Amygdala (tissue), 56 donors: ENCODE results near the gene PRLR.
"Not testable (repeated sequence)": the region's sequence is repeated elsewhere in the genome, so short reads cannot be mapped to it uniquely, and the experiment has no call there.

ENCODE experiments used
- DNase-seq, 56 donors: peaks; one replicate each; lab custom pipeline; 2025; lab: John Stamatoyannopoulos, UW

PRLR gene

DNA sequence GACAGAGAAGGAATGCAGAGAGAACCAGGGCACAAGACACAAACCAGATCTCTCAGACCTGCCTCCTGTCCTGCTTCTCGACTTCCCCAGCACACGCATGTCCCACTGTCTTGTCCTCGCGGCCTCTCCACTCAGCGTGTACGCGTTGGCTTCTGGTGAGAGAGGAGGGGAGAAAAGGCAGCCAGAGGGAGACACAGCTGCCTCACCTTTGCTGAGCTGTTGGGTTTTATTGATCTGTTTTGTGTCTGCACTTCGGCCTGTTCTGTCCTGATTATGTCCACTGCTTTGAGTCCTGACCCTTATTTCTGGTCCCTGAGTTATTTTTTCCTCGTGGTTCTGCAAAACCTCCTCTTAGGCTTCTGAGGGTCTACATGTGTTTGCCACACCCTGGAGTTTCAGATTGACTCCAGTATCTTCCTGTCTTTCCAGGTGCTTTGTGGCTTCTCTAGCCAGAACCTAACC is 95.0 kb downstream of the PRLR start:
- no peak for DNase-seq

DNA sequence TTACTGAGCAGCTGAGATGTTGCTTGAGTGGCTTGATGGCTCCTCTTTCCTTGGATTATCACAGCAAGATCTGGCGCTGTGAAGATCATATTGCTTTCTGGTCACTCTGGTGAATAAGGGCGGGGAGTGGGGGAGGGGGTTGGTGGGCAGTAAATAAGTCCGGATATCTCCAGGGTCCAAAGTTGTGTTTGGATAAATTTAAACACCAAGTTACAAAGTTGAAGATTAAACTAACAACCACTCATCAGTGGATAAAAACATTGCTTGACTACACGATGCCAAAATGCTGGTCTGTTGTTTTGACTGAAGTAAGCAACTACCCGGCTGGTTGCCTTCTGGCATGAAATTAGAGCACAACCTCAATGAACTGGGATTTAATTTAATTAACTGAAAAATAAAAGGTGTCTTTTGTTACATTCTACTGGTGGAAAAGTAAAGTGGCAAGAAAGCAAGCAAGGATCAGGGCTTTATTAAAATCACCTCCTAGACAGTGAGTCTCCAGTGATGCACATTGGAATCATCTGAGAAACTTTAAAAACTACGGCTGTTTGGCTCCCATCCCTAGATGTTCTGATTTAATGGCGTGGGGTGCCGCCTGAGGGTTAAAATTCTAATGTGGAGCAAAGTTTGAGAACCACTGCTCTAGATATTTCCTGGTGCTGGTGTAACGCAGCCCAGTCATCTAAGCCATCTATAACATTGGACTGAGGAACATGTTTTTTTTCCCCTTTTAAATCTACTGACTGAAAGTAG is 95.8 kb downstream of the PRLR start:
- no peak for DNase-seq

DNA sequence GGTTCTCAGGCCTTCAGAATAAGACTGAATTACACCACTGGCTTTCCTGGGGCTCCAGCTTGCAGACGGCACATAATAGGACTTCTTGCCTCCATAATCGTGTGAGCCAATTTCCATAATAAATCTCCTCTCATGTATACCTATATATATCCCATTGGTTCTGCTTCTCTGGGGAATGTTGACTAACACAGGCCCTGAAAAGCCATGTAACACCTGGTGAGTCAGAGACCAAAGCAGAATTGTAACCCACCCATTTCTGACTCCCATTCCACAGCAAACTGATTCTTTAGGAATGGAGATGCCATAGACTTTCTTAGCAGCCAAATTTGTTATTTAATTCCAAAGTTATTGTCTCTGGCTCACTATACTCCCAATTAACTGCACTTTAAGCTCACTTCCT is 97.1 kb downstream of the PRLR start:
- no peak for DNase-seq

DNA sequence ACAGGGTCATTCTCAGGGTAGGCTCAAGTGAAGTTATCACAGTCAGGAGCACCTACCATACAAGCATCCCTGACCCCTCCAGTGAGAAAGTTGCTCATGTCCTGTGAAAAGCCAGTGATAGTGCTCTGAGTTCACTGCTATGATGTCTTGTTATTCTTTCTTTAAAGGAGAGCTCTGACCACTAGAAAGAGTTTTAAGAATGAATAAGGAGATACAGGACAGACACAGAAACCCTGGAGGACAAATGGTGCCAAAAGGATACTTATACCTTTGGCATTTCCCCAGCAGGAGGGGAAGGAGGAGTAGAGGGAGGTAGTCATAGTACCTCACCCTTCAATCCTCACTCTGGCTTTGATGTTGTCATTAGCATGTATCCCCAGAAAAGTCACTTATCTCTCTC is 98.6 kb downstream of the PRLR start:
- DNase-seq, result no peak

DNA sequence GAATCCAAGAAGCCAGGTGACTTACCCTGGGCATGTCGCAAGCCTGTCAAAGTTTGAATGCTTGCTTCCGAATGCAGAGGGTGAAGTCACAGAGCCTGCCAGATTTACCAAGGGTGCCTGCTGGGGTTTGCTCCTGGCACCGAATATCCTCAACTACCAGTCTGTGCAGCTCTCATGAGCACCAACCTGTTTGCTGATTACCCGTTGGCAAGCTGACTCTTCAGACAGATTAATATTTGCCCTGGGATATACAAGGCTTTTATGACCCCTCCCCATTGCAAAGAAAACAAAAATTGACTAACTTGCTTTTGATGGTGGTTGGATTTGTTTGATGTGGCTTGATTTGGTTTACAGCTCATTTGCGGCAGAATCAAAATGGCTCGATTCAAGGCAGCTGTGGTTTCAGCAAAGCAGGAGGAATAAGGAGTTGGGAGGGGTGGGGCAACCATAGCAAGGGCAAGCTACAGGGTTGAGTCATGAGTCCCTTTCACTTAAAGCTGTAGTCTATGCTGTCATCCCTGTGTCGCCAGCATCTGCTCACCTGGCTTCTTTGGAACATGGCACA is 100.3 kb downstream of the PRLR start:
- DNase-seq, result no peak

DNA sequence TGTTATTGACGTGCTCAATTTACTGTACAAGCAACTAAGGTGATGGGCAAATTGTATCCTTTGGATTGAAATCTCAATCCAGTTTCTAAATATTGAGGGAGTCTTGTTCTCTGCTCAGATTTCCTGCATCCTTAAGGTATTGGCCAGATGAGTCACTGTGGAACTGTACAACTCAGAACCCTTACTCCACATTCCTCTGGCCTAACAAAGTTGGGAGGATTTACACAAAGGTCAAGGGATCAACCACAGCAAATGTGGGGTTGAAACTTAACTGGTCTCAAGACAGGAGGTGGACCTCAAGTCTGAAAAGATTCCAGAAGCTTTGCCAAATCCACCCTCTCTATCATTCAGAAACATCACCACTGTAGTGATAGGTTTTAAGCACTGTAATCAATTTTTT is 101.0 kb downstream of the PRLR start:
- no peak for DNase-seq

DNA sequence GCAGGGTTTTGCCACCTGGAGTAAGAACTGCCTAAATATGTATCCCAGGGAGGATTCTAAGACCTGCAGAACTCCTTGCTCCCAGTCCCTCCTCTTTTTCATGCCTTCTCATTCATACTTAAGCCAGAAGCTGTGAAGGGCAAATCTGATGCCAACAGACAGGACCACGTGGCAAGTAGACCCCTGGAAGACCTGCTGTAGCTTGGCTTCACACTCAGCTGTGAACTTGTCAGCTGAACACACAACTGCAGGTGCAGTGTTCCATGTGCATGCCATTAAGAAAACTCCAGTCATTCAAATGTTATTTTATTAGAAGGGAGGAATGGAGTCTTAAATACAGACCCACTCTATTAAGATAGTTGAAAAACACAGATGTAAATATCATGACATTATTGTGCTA is 103.3 kb downstream of the PRLR start:
- DNase-seq, result no peak

DNA sequence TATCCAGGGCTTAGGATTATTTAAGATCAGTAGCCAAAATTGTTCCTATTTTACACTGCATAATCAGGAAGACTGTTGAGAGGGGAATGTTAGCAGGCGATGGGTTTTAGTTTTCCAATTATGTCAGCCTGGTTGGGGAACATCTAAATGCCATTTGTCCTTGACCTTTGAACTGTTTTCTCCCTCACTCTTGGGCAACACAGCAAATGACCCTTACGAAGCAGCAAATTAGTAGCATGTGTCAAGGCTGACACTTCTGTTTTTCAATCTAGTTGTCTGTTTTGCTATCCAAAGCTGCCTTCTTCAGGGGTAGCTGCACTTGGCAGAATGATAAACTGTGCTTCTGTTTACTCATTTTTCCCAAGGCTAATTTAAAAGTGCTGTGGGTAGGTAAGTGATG is 104.5 kb downstream of the PRLR start:
- DNase-seq, result no peak

DNA sequence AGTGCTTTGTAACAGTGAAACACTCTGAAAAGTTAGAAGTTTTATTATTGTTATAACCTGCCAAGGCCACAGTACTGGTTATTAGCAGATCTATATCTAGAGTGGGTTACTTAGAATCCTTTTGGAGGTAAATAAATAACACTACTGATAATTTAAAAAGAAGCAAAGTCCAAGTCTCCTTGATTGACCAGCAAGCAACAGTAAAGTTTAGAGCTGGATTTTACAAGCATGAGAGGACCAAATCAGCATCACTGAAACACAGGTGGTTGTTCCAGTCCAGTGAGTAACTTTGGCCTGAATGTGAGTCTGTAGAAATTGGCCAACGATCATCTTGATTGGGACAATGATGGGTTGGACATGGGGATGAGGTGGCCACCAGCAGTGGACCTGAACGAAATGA is 105.4 kb downstream of the PRLR start:
- DNase-seq, result no peak

DNA sequence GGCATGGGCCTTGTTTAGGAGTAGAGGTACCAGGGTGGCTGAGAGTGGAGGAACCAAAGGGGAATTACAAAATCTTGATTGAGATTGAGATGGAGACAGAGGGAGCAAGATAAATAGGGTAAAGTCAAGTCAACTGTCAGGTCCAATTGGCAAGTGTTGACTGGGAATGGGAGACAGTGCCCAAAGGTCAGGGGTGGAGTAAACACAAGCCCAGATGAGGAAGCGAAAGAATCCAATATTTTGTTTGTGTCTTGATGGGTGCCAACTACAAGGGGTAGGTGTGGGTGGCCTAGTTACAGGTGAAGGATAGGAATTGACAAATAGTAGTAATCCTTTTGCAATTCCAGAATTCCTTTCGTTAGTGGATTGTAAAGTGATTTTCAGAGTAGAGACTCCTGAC is 107.5 kb downstream of the PRLR start:
- no peak for DNase-seq

DNA sequence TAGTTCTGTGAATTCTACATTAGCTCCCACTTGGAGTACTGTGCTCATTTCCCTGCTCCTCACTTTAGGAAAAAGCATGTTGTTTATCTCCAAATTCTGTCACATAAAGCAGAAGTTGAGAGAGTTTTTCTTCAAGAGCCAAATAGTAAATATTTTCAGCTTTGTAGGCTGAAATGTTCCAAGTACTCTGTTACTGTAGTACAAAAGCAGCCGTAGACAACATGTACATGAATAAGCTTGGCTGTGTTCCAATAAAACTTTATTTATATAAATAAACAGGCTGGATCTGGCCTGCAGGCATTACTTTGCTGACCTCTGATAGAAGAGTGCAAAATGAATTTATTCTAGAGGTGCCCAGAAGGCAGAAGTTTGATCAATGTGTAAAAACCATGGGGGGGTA is 109.6 kb downstream of the PRLR start:
- no peak for DNase-seq

DNA sequence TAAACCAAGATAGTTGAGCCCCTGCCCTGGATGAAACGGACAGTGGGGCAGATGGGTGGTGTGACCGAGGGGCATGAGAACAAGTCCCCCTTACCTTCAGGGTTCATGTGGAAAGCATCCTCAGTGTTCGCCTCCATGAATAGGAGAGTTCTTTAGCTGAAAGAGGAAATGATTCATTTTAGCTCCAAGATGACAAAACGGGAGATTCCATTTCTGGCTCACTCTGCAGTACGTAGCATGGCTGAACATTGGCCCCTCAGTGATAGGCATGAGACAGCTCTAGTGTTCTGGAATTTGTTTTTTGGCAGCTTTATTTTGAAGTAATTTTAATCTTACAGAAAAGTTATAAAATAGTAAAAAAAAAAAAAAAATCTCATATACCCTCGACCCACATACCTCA is 112.3 kb downstream of the PRLR start:
- DNase-seq, result no peak

DNA sequence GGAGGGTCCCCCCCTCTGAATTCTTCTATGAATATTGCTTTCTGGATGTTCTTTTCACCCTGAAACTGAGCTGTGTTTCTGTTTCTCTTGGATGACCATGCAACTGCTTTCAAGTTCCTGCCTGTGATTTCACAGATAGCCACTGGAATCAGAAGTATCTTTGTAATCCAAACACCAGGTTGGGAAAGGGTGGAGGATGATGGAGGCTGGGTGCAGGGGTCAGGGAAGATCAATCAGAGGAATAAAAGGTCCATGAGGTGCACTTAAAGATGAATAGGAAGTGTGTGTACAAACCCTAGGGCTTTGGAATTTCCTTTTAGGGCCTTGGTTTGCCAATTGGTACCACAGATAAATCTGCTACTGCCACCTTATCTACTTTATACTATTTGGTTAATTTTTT is 114.4 kb downstream of the PRLR start:
- DNase-seq, result no peak

DNA sequence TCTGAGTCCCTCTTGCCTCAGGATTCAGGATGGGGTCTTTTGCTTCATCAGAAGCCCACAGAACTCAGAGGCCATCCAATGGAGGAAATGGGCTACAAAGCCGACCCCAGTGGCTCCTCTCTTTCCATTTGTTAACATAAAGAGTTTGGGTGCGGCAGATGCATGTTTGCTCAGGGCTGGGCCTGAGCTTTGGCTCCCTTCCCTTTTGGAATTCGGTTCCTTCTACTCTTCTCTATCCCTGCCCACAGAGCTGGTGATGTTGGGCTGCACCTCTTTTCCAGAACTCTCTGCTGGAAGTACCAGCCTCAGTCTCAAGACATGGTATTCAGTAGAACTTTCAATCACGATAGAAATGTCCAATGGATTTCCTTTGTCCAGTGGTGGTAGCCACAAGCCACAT is 115.6 kb downstream of the PRLR start:
- no peak for DNase-seq

DNA sequence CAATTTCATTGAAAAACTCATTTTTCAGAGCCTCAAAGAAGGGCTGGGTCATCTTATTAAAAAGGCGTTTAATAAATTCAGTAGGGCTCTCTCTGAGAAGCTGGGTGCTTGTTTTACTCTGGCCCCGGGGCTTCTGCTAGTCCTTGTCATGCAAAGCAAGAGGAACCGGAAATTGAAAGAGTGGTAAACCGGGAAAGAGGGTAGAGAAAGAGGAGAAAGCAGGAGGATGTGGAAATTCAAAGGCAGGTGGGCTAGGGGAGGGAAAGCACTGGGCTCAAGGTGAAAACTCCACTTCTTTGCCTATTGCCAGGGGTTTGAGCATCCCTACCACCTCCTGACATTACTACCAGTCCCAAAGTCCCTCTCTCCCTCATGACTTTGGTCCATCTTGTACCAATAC is 118.0 kb downstream of the PRLR start:
- DNase-seq, result no peak

DNA sequence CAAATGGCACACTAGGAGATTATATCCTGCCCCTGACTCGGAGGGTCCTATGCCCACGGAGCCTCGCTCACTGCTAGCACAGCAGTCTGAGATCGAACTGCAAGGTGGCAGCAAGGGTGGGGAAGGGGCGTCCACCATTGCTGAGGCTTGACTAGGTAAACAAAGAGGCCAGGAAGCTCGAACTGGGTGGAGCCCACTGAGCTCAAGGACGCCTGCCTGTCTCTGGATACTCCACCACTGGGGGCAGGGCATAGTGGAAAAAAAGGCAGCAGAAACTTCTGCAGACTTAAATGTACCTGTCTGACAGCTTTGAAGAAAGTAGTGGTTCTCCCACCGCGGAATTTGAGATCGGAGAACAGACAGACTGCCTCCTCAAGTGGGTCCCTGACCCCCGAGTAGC is 125.7 kb downstream of the PRLR start:
- DNase-seq, result not testable (repeated sequence)

DNA sequence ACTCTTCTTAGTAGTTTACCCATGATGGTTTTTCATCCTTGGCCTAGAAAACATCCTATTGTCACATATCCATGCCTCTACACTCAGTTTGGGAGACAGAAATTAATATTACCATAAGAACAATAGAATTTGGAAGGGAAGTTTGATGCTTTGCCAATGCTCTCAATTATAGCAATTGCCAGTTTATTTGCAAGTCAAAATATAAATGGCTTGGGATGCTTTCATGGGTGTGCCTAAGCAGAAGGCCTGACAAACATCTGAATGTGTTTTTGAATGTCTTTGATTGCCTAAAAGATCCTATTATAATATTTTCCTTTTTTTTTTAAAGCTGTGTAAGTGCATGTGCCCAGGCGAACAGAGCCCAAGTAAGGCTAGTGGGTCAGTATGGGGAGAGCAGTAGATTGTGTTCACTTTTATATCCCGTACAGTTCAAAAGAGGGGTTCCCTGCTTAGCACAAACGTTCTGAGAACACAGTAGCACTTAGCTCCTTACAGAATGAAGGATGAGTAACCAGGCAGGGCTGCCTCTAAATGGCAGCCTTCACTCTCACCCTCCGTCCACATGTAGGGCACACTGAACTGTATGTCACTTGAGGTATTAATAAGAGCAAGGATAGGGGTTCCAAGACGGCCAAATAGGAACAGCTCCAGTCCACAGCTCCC is 126.5 kb downstream of the PRLR start:
- no peak for DNase-seq

DNA sequence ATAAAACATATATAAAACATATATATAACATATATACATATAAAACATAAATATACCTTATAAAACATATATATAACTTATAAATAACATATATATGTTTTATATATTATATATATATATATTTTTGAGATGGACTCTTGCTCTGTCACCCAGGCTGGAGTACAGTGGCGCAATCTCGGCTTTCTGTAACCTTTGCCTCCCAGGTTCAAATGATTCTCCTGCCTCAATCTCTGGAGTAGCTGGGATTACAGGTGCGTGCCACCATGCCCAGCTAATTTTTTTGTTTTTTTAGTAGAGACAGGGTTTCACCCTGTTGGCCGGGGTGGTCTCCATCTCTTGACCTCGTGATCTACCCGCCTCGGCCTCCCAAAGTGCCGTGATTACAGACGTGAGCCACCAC is 128.6 kb downstream of the PRLR start:
- not testable (repeated sequence) for DNase-seq

DNA sequence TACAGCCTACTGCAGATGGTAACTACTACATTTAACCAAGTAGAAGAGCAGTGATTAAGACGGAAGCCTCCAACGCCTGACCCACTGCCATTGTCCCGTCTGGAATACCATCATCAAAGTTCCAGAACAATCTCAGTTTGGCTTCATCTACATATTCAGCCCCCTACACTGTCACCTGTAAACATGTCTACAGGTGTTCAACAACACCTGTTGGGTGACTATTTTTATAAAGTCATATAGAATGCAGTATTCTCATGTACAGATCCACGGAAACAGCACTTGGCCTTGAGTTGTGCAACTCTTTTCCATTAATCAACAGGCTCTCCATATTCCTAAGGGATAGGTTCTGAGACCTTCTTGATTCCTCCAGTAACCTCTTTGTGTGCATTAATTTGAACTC is 129.3 kb downstream of the PRLR start:
- DNase-seq, result no peak

DNA sequence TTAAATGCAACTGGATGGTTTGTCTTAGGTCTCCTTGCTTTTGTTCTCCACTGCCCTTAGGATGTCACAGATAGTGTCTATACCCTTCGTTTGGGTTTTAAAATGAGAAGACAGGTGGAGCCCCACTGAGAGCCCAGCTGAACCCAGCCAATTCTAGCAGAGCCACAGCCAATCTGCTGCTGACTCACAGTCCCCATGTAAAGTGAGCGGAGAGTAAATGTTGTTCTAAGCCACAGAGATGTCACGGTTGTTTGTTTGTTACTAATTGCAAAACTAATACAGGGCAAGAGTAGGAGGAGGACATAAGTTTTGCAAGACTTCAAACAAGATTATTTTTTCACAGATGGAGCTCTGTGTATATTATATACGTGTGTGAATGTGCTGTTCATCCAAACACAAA is 132.1 kb downstream of the PRLR start:
- DNase-seq, result no peak

DNA sequence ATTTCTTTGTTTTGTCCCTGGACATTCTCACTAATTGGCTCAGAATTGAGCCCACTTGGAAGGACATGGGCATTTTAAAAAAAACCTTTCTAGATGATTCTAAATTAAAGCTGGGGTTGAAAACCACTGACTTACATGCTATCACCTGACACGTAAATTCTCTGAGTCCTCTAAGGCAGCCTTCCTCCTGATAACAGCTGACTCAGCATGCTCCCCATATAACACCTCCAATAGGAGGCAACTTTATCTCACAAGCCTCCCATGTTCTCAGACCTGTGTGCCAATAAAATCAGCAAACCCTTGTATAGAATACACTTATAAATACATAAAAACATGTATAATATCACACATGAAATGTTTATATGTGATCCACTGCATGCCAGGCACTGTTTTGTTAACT is 133.4 kb downstream of the PRLR start:
- no peak for DNase-seq

DNA sequence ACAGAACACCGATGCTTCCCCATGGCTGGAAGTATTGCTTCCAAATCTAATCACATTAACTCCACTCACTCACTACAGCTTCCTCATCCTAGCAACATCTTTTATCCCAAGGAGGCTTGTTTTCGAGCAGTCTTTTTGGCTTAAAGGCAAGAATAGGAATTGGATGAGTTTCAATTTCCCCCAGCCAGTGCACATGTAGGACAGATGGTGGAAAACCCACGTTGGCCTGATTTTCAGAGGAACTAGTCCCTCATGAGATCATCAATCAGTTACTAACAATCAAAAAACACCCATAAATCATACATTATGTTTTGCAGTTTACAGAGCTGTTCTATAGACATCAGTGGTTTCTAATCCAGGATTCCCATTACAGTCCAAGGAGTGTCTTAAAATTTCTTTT is 134.1 kb downstream of the PRLR start:
- peak in 9 of 56 donors; percentile 1 to 37 (median 8) for DNase-seq
